GM18526 (cell line): ENCODE measurements around the gene MAML3.

Experiments
- POLR2A ChIP-seq: IDR thresholded peaks from 3 replicates; pipeline ENCODE4 v1.6.1; 2011; ENCODE audit not compliant: insufficient read length; ENCODE audit errors: extremely low read depth

The MAML3 gene

DNA sequence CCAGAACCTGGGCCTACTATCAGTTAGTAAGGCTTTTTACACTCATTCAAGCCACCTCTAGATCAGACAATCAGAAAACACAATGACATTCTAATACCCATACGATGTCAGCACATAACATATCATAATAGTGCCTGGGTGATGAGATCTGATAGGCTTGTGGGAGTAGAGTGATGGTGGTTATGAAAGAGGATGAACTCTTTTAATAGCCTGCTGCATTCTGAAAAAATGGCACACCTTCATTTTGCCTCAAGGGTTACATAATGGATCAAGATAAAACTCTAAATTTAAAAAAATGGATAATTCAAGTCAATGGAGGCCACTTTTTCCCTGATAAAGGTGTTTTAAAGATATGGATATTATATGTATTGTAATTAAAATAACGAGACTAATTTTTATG is 215.6 kb downstream of the MAML3 start:
- TF ChIP-seq POLR2A: no peak

DNA sequence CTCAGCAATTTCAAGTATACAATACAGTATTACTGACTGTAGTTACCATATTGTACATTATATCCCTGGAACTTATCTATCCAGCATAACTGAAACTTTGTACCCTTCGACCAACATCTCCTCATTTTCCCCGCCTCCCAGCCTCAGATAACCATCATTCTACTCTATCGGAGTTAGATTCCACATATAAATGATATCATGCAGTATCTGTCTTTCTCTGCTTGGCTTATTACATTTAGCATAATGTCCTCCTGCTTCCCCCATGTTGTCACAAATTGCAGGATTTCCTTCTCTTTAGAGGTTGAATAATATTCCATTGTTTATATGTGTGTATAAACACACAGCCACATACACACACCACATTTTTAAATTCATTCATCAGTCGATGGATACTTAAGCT is 218.1 kb downstream of the MAML3 start:
- TF ChIP-seq POLR2A: no peak

DNA sequence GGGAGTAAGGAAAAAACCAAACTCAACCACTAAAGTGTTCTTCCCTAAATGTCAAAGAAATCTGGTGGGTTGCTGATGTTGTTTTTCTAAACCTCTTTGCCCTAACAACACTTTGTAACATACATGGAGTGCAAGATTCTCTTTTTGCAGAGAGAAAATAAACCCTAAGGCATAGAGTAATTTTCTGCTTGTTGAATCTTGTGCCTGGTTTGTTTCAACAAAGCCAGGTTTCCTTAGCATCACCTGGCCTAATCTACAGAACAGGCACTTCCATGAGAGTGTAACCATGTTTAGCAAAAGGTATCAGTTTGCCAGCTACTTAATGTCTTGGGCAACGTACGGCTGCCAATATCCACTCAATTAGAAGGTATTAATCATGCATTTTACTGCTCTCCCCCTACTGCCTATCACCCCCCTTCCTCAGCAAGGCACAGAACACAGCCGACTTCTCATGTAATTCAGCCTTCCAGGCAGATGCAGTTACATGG is 219.2 kb downstream of the MAML3 start:
- TF ChIP-seq POLR2A: no peak

DNA sequence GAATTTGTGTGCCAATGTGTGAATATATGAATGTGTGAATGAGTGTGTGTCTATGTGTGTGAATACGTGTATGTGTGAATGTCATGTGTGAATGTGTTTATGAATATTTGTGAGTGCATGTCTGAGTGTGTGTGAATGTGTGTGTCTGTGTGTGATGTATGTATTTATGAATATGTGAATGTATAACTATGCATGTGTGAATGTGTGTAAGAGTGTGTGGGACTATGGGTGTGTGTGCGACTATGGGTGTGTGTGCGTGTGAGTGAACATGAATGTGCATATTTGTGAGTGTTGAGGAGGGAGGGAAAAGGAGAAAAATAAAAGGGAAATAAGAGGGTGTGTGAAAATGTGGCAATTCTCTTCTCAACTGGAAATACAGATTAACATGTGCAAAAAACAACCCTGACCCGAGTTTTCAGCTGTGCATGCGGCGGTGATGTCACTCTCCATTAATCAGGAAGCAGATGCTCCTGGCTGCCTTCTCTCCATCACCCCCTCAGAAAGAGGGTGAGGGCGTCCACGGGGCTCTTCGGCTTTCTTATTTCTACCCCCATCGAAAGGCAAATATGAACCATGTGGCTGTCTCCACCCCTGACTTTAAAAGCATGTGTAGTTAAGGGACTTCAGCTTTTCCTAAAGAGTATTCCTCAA is 219.8 kb downstream of the MAML3 start:
- TF ChIP-seq POLR2A: no peak

DNA sequence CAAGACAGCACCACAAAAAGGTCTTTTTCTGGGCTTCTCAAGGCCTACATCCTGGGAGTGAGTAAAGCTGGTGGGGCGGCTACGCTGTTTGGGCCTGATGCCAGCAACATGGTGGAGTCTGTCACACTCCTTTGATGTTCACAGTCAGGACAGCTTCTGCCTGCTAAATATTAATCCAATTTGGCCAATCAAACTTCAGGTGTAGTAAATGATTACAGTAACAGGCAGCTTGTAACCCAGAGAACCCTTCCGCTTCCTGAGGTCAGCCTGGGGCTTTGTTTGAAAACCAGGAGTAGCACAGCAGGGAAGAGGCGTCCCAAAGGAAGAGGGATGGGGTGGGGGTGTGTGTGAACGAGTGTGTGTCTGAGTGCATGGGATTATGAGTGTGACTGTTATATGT is 220.4 kb downstream of the MAML3 start:
- TF ChIP-seq POLR2A: no peak

DNA sequence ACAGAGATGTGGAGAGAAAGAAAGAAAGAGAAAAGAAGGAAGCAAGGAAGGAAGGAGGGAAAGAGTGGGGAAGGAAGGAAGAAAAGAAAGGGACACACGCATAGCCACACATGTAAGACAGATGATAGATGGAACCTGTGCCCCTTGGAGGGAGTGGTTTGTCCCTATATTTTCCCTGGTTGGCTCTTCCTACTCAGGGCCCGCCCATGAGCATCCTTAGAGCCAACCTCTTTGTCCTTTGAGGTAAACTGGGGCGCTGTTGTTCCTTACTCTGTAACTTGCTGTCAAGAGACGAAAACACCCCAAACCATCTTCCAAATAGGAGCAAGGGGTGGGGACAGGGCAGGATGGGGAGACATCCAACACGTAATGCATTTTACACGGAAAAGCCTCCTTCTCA is 220.9 kb downstream of the MAML3 start:
- no peak for TF ChIP-seq POLR2A

DNA sequence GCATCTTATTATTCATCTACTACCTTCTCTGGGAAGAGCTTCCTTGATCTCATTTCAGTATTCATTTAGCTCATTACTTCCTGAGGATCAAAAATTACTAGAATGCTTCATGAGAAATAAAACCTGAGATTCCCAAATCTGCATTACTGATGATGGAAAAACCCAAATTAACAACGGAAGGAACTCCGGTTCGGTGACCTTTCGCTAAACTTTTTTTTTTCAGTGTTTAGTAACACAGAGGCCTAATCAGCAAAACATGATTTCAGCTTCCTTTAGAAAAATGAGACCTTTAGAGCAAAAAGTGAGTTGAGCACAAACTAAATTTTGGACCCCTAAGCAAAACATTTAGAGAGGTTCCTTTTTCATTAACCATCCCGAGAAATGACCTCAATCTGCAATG is 229.2 kb downstream of the MAML3 start:
- TF ChIP-seq POLR2A: no peak

DNA sequence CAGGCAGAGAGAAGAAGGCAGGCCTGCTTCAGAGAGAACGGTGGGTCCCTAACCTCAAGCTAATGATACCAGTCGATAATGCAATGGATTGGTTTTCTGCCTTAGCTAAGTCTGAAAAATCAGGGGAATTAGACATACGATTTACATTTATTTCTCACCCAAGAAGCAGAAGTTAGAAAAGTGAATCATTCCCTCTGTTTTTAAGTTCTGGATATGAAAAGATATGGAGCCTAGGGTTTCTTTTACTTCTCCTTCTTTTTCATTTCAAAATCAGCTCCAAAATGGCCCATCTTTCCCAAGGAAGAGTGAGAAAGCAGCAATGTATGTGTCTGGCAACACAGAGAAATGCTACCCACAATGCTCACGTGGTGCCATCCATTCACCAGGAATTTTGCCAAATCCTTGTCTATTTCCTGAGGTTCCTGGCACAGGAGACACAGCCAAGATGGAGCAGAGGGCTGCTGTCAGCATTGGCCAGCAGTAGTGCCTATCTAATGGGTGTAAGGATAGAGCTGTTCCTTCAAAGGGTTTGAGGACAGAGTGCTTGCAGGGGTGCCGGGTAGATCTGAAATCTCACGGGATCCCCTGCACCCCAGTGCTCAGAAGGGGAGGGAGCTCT is 231.5 kb downstream of the MAML3 start:
- TF ChIP-seq POLR2A: no peak

DNA sequence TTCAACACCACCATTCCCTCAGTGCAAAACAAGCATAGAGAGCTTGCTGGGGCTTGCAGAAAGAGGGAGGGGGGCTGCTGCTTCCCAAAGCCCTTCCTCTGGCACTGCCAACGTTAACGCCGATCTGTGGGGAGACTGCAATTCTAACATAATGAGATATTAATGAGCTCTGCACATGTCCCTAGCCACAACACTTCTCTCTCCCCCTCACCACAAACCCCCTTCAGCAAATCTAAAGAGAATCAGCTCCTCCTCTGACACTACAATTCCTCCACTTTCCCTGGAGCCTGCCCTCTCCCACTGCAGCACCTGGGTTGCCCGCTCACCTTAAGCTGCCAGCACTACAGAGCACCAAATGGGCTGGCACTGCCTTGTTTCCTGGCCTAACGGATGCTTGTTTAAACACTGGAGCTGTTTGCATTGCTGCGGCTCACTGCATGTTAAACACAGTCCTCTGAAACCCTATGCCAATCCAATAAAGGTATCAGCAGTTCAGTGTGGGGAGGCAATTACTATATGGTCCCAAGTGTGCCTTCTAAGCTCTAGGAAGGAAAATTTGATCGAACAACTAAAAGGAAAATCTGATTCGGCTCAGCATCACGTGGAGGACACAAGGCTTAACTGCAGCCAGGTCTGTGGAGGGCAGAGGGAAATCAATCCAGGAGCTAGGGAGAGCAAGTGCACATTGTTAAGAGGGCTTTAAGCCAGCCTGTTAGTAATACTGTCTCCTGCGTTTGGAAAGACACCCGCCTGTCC is 232.4 kb downstream of the MAML3 start:
- no peak for TF ChIP-seq POLR2A

DNA sequence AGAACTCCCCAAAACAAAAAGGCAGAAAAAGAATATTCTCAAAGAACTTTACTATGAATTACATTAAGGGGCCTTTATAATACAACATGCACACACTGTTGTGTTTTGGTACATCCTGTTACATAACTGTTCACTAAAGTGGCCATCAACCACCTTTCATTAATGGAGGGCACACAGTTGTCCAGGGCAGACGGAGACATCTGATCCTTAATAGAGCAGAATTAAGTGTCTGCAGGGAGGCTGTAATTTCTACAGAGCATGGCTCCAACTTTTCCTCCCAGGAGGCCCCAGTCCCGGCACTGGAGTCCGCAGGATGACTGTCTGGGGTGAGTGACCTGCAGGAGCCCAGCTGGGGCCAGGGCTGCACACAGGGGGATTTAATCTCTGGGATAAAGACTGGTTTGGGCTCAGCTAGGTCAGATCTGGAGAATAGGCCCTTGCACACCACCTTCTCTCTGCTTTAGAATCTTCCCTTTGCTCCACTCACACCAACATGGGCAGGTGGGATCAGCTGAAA is 233.4 kb downstream of the MAML3 start:
- TF ChIP-seq POLR2A: no peak

DNA sequence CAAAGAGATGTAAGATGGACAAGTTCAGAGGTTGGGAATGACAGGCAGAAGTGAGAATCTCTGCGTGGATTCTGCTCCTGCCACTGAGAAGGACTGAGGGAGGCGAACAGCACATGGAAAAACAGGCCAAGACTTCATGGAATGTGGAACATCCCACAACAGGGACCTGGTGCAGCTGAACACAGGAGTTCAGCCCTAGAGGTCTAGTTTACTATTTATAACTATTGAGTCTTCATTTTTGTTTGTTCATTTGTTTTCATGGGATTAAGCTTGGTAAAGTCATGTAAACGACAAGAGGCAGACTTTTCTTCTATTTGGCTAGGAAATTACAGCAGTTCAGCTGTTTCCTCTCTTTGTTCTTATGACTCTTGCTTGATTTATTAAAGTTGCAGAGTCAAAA is 234.5 kb downstream of the MAML3 start:
- TF ChIP-seq POLR2A: no peak

DNA sequence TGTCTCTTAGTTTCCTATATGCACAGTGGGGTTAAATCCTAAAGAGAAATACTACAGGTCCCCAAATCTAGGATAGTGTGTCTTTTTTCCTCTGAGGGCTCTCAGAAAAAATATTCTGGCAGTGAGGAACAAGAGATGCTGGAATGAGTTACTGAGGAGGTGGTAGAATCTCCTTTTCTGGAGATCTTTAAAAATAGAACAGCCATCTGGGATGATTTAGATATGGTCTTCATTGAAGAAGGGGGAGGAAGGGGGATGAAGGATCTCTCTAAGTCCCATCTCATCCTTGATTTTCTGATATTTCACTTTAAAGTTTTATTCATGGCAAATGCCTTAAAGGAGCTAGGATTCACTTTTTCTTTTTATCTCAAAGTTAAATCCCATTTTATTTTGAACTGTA is 235.0 kb downstream of the MAML3 start:
- no peak for TF ChIP-seq POLR2A

DNA sequence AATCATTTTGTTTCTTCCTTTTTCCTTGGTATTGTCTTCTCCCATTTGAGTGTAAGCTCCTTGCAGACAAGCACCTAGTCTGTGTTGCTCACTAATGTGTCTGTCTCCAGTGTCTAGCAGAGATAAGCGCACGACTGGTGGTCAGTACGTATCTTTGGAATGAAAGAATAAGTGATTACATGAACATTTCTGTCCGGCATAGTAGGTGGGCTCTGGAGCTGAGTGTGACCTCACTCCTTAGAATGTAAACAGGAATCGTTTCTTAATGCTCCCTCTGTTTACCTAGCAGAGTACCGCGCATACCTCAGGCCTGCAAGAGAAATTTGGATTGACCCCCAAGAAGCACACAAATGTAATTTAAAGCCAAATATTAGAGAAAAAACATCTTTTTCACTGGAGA is 235.4 kb downstream of the MAML3 start:
- no peak for TF ChIP-seq POLR2A

DNA sequence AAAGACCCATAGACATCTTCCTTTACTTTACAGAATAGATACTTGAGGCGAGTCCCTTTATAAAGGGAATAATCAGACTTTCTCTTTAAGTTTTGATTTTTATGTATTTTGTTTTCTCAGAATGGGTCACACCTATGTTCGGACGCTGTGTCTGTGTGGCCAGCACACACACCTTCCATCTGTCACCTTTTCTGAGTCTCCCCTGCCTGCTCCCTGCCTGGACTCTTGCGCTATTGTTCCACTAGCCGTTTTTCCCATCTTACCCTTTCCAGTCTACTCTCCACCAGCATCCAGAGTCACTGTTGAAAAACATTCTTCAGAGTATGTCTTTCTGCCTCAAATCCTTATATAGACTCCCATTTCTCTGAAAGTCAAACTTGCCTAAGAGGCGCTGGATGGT is 236.1 kb downstream of the MAML3 start:
- no peak for TF ChIP-seq POLR2A

DNA sequence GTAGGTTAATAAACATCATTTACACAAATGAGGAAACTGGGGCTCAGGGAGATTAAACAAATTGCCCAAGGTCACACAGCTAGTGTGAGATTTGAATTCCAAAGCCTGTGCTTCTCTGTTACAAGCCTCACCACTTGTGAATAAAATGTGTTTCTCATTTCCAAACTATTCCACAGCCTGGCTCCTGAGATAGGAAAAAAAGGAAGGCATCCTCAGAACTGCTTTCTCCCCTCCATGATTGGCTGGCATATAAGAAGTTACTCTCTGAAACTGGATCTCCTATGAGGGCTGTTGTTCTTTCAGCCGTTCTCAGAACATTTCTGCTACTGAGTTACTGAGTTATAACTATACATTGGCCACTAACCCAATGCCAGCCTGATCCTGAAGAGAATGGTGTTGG is 237.9 kb downstream of the MAML3 start:
- no peak for TF ChIP-seq POLR2A

DNA sequence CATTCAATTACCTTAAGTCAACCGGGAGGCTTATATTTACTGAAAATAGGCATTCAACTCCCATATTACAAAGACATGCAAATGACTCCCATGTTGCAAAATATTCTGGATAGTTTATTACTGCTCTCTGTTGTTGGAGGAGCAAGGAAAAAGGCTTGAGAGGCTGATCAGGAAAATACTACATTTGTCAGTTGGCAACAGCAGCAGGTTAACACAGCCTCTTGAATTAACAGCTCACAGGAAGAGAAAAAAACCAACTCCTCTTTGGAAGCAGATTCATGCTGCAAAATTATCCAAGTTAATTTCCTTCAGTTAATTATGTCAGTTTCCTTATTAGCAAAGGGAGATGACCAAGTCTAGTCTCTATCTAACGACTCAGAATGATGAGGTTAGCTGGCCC is 238.9 kb downstream of the MAML3 start:
- TF ChIP-seq POLR2A: no peak
